Peyer's patch (tissue), 4 donors: ENCODE measurements around the gene FILIP1. TPM values are rescaled to one million over a fixed set of nuclear protein-coding genes. Genes with fewer than 3 reads are reported as not detected.

Source experiments
- DNase-seq, 3 donors: peaks; one replicate each; pipeline ENCODE4 v3.0.0-alpha.2; 2017 to 2019
- H3K27ac ChIP-seq, 4 donors: fragments of 200-600 bp; sonication (generic); one replicate each; pipeline ENCODE4 v1.5.1; 2016 to 2019
- H3K27me3 ChIP-seq, 2 donors: fragments of 200-600 bp; sonication (generic); one replicate each; pipeline ENCODE4 v1.5.1; 2019
- H3K36me3 ChIP-seq, 3 donors: fragments of 200-600 bp; sonication (generic); one replicate each; pipeline ENCODE4 v1.5.1; 2016 to 2019
- H3K4me1 ChIP-seq, 4 donors: fragments of 200-600 bp; sonication (generic); one replicate each; pipeline ENCODE4 v1.5.1; 2016 to 2019
- H3K4me3 ChIP-seq, 4 donors: fragments of 200-600 bp; sonication (generic); 1 replicate in 3 of 4; 2 replicates in 1 of 4; pipeline ENCODE4 v1.5.1; 2016 to 2019; ENCODE audit warnings: mild to moderate bottlenecking in 1 of 4
- H3K9me3 ChIP-seq, 4 donors: fragments of 200-600 bp; sonication (generic); one replicate each; pipeline ENCODE4 v1.5.1; 2016 to 2019; ENCODE audit warnings: mild to moderate bottlenecking in 1 of 4
- POLR2A ChIP-seq, 2 donors: fragments of 450-650 bp; IDR thresholded peaks; one replicate each; pipeline ENCODE4 v1.5.1; 2017; ENCODE audit warnings: antibody characterized with exemption in 2 of 2, mild to moderate bottlenecking in 2 of 2, moderate library complexity in 2 of 2
- total RNA-seq, 4 donors: library from RNA; depleted of rRNA; stranded (reverse); fragments of >200 nt; gene quantifications; one replicate each; pipeline ENCODE4 v1.1.0, GENCODE V29; 2016
- TF ChIP-seq, protein P1 (sequence below), 6 experiments: fragments of 450-650 bp in 4 of 6; fragments of 200-600 bp in 2 of 6; sonication (generic) in 1 of 6; IDR thresholded peaks; one replicate each; pipeline ENCODE4 v1.5.1; 2017 to 2019; ENCODE audit warnings: antibody characterized with exemption in 6 of 6, mild to moderate bottlenecking in 3 of 6, moderate library complexity in 1 of 6

Gene FILIP1
- total RNA-seq, 4 donors from 2014 or later: 1.1 to 7.4 (median 4.0) TPM

DNA sequence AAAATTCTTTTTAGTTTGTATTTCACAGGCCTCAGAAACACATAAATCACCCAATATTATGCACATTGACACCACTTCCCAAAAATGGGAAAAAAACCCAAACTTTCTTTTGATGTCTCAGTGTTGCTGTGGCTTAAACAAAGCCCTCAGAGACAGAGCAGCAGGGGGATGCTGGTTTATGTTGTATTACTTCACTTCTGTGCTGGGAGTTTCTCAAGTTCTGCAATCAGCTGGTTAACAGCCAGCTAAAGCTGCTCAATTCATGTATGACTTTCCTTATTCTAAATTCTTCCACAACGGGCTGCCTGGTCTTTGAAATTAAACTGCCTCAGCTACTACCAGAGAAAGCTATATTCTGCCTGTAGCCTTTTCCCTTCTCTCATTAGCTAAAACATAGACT lies 5.6 kb downstream of the FILIP1 start:
- Histone ChIP-seq H3K9me3 (no peaks in the 10 kb centered on the region), H3K27me3 (no peaks in the 10 kb centered on the region), H3K4me1 (no peaks in the 10 kb centered on the region), H3K27ac (peak overlapping the region in 1 of 4 donors; percentile 53), H3K36me3 (no peaks in the 10 kb centered on the region), H3K4me3 (no peak overlapping the region)
- TF ChIP-seq, protein P1, sequence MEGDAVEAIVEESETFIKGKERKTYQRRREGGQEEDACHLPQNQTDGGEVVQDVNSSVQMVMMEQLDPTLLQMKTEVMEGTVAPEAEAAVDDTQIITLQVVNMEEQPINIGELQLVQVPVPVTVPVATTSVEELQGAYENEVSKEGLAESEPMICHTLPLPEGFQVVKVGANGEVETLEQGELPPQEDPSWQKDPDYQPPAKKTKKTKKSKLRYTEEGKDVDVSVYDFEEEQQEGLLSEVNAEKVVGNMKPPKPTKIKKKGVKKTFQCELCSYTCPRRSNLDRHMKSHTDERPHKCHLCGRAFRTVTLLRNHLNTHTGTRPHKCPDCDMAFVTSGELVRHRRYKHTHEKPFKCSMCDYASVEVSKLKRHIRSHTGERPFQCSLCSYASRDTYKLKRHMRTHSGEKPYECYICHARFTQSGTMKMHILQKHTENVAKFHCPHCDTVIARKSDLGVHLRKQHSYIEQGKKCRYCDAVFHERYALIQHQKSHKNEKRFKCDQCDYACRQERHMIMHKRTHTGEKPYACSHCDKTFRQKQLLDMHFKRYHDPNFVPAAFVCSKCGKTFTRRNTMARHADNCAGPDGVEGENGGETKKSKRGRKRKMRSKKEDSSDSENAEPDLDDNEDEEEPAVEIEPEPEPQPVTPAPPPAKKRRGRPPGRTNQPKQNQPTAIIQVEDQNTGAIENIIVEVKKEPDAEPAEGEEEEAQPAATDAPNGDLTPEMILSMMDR (IDR thresholded peaks at IDR 0.05): no peak
- no peak for TF ChIP-seq POLR2A (IDR thresholded peaks at IDR 0.05)
- DNase-seq: no peak

DNA sequence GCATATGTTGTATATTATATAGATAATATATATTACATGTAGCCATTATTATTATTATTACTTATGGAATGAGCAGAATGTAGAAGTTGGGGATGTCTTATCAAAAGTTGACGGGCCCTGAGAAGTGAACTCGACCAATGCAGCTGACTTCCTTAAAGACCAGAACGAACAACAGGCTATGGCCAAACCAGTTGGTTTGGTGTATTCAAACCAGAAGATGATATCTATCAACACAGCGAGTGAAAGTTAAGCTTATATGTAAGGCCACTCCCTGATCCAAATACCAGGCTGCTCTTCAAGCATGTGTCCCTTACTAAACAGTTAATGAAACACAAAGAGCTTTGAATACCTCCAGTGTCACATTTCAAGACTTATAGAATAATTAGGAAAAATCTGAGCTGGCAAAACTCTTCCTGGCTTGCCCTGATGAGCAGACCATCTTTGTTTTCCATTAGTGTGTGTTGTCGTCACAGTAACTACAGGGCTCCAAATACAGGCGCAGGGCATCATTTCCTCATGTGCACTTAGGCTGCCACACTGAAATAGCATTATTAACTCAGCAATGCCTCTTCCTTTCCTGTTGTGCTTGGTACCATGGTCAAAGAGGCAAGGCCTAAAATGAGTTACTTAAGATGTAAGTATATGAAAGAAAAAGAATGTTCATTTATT lies 6.6 kb downstream of the FILIP1 start:
- H3K36me3 ChIP-seq: no peaks in the 10 kb centered on the region
- no peaks in the 10 kb centered on the region for H3K27me3 ChIP-seq
- peak overlapping the region in 1 of 4 donors; percentile 53 for H3K27ac ChIP-seq
- H3K9me3 ChIP-seq: no peaks in the 10 kb centered on the region
- DNase-seq: no peak
- no peaks in the 10 kb centered on the region for H3K4me1 ChIP-seq
- no peak for TF ChIP-seq POLR2A (IDR thresholded peaks at IDR 0.05)
- TF ChIP-seq, protein P1 (IDR thresholded peaks at IDR 0.05): no peak
- no peak overlapping the region for H3K4me3 ChIP-seq

DNA sequence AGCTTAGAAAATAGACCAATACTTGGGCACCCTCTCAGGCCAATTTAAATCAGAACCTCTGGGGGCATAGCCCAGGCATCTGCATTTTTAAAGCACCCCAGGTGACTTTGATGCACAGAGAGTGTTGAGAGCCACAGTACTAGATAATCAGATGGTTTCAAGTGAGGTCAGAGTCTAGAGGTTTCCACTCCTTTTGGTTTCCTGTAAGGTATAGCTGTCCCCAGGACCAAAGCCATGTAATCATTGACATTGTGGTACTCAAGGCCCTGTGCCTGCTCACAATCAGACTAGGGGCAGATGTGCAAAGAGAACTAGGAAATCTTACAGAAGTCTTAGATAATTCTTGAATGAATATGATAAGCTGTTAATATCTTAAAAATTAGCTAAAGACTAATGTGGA lies 9.1 kb downstream of the FILIP1 start:
- no peak for DNase-seq
- Histone ChIP-seq H3K36me3 (no peaks in the 10 kb centered on the region), H3K4me1 (no peaks in the 10 kb centered on the region), H3K4me3 (no peak overlapping the region), H3K9me3 (no peaks in the 10 kb centered on the region), H3K27me3 (no peaks in the 10 kb centered on the region), H3K27ac (no peak overlapping the region)
- TF ChIP-seq, protein P1 (IDR thresholded peaks at IDR 0.05): no peak
- TF ChIP-seq POLR2A (IDR thresholded peaks at IDR 0.05): no peak

DNA sequence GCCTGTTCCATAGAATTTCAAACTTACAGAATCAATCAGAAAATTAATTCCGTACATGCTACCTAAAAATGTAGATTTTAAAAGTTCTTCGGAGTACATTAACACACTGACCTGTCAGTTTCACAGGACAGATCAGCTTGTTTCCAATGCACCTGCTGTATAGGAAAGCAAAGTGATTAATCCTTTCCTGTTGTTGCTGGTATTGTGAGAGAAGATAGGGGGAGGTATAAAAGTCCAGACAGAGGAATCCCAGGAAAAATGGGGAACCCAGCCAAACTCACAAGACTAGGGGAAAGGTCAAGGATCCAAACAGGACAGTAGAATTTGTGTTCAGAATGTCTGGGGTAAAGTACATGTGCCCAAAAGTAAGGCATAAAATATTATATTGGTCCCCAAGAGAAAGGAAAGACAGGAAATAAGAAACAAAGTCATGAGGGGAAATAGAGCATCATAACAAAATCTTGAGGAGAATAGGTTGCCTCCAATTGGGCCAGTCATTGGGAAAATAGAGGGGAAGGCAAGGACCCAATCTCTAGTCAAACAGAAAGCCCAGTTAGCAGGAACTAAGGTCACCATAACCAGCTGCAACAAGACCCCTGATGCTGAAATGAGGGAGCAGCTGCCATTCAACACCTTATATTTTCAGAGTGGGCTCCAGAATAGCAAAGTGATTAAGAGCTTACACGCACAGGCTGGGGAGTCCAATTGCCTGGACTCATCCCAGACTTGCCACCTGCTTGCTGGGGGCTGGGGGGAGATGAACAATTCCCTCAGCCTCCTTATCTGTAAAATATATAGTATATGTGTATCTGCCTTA lies 10.3 kb downstream of the FILIP1 start:
- H3K9me3 ChIP-seq: no peaks in the 10 kb centered on the region
- DNase-seq: no peak
- H3K4me3 ChIP-seq: no peak overlapping the region
- no peak overlapping the region for H3K27ac ChIP-seq
- no peaks in the 10 kb centered on the region for H3K36me3 ChIP-seq
- no peaks in the 10 kb centered on the region for H3K27me3 ChIP-seq
- TF ChIP-seq, protein P1 (IDR thresholded peaks at IDR 0.05): no peak
- TF ChIP-seq POLR2A (IDR thresholded peaks at IDR 0.05): no peak
- no peaks in the 10 kb centered on the region for H3K4me1 ChIP-seq

DNA sequence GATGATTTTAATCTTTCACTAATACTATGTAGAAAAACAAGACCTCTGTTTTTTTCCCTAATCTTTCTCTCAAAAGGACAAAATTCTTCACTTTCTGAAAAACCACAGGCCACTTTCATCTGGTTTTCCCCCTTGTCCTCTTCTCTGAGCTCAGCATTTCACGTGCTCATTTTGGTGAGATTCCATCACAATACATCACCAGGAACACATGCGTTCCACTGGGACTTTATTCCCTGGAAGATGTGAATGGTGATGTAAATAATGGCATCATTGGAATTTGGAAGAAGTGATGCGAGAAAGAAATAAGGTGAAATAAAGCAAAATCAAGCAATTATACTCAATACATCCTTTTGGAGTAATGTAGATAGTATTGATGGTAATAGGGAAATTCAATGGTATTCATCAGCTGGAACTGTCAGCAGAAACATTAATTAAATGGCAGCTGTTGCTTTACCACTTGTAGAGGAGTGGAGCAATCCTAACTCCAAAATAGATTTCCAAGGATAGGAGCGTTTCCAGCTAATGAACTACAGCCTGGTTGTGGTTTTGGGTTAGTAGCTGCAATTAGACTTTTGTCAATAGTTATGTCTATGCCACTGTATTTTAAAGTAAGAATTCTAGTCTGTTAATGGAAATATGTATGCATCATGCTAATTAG lies 11.5 kb downstream of the FILIP1 start:
- Histone ChIP-seq H3K27me3 (no peaks in the 10 kb centered on the region), H3K4me3 (no peak overlapping the region), H3K27ac (peak overlapping the region in 1 of 4 donors; percentile 46), H3K9me3 (no peaks in the 10 kb centered on the region), H3K36me3 (no peaks in the 10 kb centered on the region), H3K4me1 (no peaks in the 10 kb centered on the region)
- TF ChIP-seq, protein P1 (IDR thresholded peaks at IDR 0.05): no peak
- no peak for TF ChIP-seq POLR2A (IDR thresholded peaks at IDR 0.05)
- no peak for DNase-seq
